Measurements from ENCODE around the gene FXN.
"Not testable (repeated sequence)": the region's sequence is repeated elsewhere in the genome, so short reads cannot be mapped to it uniquely, and the experiment has no call there.

FXN gene

DNA sequence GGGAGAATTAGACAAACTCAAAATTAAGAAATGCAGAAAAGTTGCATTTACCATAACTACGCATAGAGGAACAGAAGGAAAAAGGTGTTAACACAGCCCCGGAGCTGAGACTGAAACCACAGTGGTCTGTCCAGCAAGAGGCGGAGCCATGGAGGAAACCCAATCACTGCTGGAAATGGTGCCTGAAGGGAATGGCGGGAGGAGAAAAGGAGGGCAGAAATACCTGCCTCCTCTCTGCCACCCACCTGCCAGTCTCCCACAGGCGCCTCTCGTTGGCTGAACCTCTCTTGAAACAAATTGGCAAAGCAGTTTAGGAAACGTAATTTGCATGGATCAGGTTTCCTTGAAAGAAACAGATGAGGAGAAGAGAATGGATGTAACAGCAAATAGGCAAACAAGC, 11.9 kb upstream of the FXN start:
- no peak for DNase-seq (ENCODE audit: low read depth in 2 of 3, low spot score in 1 of 3)

DNA sequence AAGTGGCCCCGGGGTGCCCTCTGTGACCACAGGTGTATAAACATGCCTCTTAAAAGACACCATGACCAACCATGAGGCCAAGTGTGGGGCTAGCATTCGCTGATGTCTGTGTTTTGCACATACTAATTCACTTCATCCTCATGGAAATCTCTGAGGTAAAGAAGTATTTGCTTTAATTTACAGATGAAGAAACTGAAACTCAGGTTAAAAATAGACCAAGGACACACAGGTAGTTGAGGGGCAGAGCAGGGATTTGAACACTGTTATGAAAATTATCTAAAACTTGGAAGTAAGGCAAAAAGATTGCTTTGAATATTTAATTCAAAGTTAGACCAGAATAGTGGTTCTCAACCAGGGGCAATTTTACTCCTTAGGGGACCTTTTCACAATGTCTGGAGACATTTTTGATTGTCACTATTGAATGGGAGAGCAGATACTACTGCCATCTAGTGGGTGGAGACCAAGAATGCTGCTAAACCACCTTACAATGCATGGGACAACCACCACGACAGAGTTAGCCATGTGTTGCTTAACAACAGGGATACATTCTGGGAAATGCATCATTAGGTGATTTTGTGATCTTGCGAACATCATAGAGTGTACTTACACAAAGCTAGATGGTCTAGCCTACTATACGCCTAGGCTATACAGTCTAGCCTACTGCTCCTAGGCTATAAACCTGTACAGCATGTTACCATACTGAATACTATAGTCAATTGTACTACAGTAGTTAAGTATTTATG, 8.0 kb upstream of the FXN start:
- peak in 2 of 3 donors; percentile 10 to 46 for DNase-seq (ENCODE audit: low read depth in 2 of 3, low spot score in 1 of 3)

DNA sequence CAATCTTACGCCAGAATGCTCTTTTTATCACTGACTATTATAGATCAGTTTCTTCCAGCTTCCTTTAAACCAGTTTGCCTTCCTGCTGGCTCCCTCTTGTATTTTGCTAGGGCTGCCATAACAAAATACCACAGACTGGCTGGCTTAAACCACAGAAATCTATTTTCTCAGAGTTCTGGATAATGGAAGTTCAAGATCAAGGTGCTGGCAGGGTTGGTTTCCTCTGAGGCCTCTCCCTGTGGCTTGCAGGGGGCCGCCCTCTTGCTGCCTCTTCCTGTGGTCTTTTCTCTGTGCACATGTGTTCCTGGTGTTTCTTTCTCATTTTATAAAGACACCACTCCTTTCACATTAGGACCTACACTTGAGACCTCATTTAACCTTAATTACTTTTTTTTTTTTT, 6.8 kb upstream of the FXN start:
- peak in 1 of 3 donors; percentile 9 for DNase-seq (ENCODE audit: low read depth in 2 of 3, low spot score in 1 of 3)

DNA sequence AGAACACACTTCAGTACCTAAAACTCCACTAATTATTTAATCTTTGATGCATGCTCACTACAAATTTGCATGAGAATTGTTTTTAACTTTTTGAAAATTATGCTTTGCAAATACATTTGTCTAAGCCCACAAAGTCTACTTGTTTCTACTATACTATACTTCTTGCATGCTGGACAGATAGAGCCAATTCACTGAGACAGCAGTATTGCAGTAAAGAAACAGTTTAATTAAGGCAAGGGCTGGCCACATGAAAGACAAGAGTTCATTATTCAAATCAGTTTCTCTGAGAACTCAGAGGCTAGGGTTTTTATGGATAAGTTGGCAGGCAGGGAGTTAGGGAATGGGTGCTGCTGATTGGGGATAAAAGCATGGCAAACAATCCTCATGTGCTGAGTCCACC, 6.0 kb upstream of the FXN start:
- DNase-seq (ENCODE audit: low read depth in 2 of 3, low spot score in 1 of 3) = no peak

DNA sequence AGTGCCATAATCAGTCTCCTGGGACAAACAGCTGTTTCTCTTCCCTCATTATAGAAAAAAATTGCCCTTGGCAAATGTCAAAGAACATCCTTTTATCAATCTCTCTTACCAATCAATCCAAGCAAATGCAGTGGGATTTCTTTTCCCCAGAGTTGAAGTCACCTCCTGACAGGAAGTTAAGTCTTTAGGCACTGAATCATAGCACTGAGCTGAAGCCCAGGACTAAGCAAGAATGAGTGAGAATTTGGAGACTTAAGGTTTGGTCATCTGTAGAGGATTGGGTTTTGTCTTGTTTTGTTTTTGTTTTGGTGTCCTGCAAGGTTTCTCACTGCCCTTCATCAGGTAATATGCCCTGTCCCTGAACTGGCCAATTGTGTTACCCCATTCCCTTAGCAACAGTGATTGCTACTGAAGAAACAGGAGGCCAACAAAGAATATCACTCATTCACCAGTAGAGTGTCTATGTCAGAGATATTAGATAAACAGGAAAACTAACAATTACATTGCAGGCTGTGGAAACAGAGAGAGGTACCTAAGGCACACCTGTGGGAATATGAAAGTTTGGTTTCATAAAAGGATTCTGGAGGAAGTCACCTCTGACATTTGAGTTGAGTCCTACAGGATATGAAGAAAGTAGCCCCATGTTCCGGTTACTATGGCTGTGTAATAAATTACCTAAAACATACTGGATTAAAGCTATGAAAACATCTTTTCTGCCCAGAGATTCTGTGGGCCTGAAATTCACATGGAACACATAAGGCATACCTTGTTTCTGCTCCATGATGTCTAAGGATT, 4.5 kb upstream of the FXN start:
- DNase-seq (ENCODE audit: low read depth in 2 of 3, low spot score in 1 of 3) = no peak

DNA sequence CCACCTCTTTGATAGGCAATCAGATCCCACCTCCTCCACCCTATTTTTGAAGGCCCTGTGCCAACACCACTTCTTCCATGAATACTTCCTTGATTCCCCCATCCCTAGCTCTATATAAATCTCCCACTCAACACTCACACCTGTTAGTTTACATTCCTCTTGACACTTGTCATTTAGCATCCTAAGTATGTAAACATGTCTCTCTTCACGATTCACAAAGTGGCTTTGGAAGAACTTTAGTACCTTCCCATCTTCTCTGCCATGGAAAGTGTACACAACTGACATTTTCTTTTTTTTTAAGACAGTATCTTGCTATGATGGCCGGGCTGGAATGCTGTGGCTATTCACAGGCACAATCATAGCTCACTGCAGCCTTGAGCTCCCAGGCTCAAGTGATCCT, 1.5 kb upstream of the FXN start:
- no peak for DNase-seq (ENCODE audit: low read depth in 2 of 3, low spot score in 1 of 3)

DNA sequence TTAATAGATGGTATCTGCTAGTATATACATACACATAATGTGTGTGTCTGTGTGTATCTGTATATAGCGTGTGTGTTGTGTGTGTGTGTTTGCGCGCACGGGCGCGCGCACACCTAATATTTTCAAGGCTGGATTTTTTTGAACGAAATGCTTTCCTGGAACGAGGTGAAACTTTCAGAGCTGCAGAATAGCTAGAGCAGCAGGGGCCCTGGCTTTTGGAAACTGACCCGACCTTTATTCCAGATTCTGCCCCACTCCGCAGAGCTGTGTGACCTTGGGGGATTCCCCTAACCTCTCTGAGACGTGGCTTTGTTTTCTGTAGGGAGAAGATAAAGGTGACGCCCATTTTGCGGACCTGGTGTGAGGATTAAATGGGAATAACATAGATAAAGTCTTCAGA, 757 bp downstream of the FXN start:
- DNase-seq (ENCODE audit: low read depth in 2 of 3, low spot score in 1 of 3) = peak in 1 of 3 donors; percentile 16

DNA sequence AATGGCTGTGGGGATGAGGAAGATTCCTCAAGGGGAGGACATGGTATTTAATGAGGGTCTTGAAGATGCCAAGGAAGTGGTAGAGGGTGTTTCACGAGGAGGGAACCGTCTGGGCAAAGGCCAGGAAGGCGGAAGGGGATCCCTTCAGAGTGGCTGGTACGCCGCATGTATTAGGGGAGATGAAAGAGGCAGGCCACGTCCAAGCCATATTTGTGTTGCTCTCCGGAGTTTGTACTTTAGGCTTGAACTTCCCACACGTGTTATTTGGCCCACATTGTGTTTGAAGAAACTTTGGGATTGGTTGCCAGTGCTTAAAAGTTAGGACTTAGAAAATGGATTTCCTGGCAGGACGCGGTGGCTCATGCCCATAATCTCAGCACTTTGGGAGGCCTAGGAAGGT, 1.2 kb downstream of the FXN start:
- no peak for DNase-seq (ENCODE audit: low read depth in 2 of 3, low spot score in 1 of 3)

DNA sequence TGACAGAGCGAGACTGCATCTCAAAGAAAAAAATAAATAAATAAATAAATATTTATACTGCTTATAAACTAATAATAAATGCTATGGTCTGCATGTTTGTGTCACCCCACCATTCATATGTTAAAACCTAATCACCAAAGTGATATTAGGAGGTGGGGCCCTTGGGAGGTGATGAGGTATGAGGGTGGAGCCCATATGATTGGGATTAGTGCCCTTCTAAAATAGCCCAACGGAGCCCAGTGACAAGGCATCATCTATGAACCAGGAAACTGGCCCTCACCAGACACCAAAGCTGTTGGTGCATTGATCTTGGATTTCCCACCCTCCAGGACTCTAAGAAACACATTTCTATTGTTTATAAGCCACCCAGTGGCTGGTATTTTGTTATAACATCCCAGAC, 5.1 kb downstream of the FXN start:
- no peak for DNase-seq (ENCODE audit: low read depth in 2 of 3, low spot score in 1 of 3)

DNA sequence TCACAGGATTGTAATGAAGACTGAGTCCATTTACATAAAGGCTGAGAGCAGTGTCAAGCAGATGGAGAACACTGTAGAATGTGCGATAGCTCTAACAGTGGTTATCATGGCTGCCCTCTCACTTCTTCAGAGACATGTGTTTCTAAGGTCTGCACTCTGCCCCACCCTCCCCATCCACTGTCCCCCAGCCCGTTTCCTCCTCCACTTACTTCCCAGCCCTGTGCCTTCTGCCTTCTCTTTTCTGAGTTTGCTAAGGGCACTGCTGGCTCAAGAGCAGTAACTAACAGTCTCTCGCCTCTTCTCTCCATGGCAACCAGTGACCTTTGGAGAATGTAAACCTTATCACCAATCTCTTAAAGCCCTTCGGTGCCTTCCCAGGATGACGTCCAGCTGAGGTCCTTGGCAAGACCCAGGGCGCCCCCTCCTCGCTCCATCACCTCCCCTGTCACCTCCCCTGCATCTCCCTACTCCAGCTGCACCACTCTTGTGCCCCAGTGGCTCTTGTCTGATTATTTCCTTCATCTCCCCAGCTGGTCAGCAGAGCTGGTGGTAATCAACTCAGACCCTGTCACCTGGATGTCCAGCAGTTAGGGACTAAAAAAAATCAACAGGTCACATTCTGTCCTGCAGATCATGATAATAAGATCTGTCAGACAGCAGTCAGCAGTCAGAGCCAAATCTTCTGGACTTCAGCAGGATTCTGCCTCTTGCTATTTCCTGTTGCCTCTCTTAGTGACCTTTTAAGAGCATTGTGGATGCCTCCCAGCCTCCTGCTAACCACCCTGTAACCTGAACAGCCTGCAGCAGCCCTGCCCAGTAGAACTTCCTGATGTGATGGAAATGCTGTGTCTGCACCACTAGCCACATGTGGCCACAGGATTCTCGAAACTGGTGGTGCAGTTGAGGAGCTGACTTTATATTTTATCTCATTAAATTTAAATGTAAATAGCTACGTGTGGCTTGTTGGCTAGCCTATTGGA, 9.0 kb downstream of the FXN start:
- no peak for DNase-seq (ENCODE audit: low read depth in 2 of 3, low spot score in 1 of 3)

DNA sequence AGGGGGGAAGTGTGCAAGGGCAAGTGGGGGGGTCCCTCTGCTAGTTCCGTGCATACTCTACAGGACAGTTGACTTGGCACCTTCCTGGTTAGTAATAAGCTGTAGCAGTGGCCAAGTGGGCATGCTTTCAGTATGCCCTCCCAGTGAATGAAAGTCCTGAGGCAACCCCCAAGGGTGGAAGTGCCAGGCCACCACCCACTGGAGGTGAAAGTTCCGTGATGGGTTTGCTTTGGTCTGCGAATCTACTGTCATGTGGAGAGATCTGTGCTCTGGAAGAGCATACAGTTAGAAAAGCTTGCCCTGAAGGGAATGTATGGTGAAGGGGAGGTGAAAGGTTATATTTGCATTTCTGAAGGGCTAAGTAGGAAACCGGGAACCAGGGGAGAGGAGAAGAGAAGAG, 10.3 kb downstream of the FXN start:
- DNase-seq (ENCODE audit: low read depth in 2 of 3, low spot score in 1 of 3) = no peak

DNA sequence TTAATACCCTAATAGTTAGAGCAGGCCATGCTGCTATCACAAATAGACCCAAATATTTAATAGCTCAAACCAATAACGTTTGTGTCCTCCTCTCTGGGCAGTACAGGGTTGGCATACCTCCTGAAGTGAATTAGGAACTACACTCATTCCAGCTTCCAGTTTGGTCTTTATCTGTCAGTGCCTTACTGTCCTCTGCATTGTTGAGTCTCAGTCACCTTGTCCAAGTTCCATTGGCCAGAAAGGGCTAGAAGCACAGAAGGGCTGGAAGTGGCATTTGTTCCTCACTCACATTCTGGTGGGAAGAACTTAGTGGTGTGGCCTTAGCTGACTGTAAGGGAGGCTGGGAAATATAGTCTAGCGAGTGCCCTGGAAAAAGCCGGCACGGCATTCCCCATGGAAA, 11.2 kb downstream of the FXN start:
- DNase-seq (ENCODE audit: low read depth in 2 of 3, low spot score in 1 of 3) = no peak

DNA sequence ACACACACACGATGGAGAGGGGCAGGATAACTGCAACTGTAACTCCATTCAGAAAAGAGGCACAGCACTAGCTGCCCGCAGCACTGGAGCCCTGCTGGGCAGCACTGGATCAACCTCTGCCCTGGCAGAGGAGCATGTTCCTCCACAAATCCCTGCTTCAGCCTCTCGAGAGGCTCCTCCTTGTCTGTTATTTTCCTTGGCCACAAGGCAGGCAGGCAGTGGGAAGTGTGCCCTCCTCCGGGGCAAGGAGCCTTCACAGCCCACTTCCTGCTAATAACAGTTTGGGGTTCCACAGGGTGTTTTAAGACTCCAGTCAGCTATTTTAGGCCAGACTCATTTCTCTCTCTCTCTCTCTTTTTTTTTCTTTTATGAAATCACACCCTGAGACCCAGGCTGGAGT, 11.8 kb downstream of the FXN start:
- no peak for DNase-seq (ENCODE audit: low read depth in 2 of 3, low spot score in 1 of 3)

DNA sequence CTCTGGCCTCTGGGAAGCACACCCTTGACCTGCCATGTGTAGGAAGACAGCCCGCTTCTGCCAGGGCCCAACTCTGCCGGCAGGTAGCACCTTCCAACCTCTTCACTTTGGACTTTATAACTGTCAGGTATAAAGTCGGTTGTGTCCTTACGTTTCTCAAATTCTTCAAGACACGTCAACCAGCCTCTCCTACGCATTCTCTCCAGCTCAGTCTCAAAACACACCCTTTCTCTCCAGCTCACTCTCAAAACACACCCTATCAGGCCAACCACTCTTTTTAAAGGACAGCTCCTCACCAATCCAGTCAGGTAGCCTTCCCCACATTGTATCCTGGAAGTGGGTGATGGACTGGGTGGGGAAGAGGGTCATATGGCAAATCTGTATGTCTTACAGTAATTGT, 13.5 kb downstream of the FXN start:
- DNase-seq (ENCODE audit: low read depth in 2 of 3, low spot score in 1 of 3) = no peak

DNA sequence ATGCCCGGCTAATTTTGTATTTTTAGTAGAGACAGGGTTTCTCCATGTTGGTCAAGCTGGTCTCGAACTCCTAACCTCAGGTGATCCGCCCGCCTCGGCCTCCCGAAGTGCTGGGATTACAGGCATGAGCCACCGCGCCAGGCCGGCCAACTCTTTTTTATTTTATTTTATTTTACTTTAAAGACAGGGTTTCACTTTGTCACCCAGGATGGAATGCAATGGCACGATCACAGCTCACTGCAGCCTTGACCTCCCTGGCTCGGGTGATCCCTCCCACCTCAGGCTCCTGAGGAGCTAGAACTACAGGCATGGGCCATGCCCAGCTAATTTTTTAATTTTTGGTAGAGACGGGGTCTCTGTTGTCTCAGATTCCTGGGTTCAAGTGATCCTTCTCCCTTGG, 15.4 kb downstream of the FXN start:
- not testable (repeated sequence) for DNase-seq (ENCODE audit: low read depth in 2 of 3, low spot score in 1 of 3)

DNA sequence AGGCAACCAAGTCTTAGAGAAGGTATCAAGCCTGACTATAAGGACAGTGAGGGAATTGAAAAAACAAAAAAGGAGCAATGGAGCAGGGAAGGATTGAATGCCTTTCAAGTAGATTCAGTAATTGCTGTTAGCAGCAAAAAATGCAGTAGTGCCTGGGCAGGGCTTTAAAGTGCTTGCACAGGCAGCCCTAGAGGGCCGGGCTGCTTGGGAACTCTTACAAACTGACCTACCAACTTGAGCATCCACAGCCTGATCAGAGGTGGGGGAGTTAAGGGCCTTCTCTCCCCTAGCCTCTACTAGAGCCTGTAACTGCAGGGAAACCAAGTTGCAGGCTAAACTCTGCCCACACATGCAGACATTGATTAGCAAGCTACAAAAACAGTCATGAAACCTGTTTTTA, 19.4 kb downstream of the FXN start:
- no peak for DNase-seq (ENCODE audit: low read depth in 2 of 3, low spot score in 1 of 3)

DNA sequence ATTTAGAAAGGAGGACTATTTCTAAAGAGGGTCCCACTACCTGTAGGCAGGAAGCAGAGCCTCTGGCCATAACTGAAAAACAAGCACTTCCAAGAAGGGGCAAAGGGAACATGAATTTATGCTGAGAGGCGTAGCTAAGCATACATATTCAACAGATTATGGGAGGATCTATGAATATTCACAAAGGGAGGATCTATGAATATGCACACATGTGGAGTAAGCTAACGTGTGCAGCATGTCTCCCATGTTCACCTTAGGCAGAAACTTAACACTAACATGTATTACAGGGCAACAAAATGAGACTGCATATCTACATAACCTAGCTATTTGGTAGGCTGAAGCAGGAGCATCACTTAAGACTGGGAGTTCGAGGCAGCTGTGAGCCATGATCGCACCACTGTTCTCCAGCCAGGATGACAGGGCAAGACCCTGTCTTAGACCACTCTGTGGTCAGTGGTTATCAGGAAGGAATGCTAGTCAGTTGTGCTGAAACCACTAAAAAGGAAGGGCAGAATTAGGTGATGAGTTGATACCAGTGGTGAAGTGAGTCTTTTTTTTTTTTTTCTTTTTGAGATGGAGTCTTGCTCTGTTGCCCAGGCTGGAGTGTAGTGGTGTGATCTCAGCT, 20.8 kb downstream of the FXN start:
- DNase-seq (ENCODE audit: low read depth in 2 of 3, low spot score in 1 of 3) = no peak

DNA sequence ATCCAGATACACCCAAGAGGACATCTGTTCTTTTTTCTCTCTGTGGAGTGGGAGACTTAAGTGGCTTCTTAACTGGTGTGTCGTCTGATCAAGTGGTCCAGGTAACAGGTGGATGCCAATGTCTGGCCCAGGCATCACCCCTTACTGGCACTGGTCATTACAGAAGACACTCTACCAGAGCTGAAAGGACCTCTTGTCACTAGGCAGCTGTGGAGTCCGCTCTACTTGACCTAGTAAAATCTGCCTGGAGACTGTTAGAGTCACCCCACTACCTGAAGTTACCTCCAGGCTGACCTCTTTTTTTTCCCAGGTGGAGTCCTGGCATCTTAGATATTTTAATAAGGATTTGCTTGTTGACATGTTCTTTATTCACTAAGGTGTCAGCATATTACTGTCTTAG, 22.5 kb downstream of the FXN start:
- DNase-seq (ENCODE audit: low read depth in 2 of 3, low spot score in 1 of 3) = no peak

DNA sequence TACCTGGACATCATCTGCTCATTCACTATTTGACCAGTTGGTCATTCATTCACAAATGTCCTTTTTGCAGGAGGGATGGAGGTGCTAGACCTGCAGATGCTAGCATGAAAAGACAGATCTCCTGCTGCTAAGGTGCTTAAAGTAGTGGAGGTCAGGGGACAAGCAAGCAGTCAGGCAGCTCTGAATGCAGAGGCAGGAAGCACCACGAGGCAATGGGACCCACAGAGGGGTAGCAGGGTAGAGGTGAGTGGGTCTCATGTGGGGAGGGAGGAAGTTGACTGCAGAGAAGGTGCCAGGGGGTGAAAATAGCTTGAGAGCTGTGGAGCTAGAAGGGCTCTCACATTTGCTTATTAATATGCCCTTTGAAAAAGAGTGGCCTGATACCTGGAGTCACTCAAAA, 25.2 kb downstream of the FXN start:
- DNase-seq (ENCODE audit: low read depth in 2 of 3, low spot score in 1 of 3) = no peak

DNA sequence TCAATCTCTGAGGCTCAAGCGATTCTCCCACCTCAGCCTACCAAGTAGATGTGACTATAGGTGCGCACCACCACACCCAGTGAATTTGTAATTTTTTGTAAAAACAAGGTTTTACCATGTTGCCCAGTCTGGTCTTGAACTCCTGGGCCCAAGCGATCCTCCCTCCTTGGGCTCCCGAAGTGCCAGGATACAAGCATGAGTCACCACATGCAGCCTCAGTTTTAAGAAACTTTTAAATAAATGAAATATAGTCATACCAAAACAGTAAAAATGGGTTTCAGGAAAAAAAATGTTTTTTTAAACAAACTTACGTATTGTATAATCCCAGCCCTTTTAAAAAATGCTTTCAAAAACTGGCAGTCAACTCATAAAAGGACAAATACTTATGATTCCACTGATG, 26.6 kb downstream of the FXN start:
- no peak for DNase-seq (ENCODE audit: low read depth in 2 of 3, low spot score in 1 of 3)

DNA sequence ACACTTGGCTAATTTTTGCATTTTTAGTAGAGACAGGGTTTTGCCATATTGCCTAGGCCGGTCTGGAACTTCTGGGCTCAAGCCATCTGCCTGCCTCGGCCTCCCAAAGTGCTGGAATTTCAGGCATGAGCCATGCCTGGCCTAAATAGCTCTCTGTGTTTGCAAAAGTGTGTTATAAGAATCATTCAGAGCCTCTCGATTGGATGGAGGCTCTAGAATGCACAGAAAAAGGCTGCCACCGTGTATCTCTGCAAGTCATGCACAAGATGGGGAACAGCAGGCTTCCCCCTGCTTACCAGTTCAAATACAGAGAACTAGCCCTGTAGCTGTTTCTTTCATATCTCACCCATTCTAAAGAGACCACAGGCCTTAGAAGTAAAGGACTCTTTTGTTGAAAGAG, 28.3 kb downstream of the FXN start:
- DNase-seq (ENCODE audit: low read depth in 2 of 3, low spot score in 1 of 3) = no peak
